ENCODE data around the gene MYH11.

MYH11 gene

GRCh38 chr16:15715221-15715620 lies 141.6 kb downstream of the MYH11 start:
- Histone ChIP-seq H3K27me3 (ENCODE audit: insufficient read depth, insufficient read length) (no peaks in the 10 kb centered on the region), H3K9me3 (ENCODE audit: insufficient read depth, low read length) (no peaks in the 10 kb centered on the region)
- DNase-seq (ENCODE audit: low read depth, low spot score) = no peak

GRCh38 chr16:15714393-15715172 lies 142.2 kb downstream of the MYH11 start:
- DNase-seq (ENCODE audit: low read depth, low spot score) = no peak
- Histone ChIP-seq H3K4me3 (ENCODE audit: insufficient read length, low read depth) (no peak overlapping the region), H3K9me3 (ENCODE audit: insufficient read depth, low read length) (no peaks in the 10 kb centered on the region), H3K9ac (ENCODE audit: insufficient read length, low read depth) (no peak overlapping the region), H3K27me3 (ENCODE audit: insufficient read depth, insufficient read length) (no peaks in the 10 kb centered on the region), H3K4me1 (ENCODE audit: insufficient read depth, insufficient read length) (peaks cover 2% of the 10 kb centered on the region), H3K36me3 (ENCODE audit: insufficient read depth, insufficient read length, low read length) (peaks cover 17% of the 10 kb centered on the region)
- no peak for TF ChIP-seq ZNF274 (IDR thresholded peaks at IDR 0.05; ENCODE audit: low read depth, low read length)
- no peak for TF ChIP-seq SUZ12 (IDR thresholded peaks at IDR 0.05; ENCODE audit: extremely low read depth, insufficient read depth, insufficient read length)
- TF ChIP-seq YY1 (IDR thresholded peaks at IDR 0.05; ENCODE audit: insufficient read depth, insufficient read length) = no peak

More at GRCh38 chr16:15715221-15715620, 141.6 kb downstream of the MYH11 start:
- Histone ChIP-seq H3K4me1 (ENCODE audit: insufficient read depth, insufficient read length) (peaks cover 2% of the 10 kb centered on the region), H3K9ac (ENCODE audit: insufficient read length, low read depth) (no peak overlapping the region), H3K36me3 (ENCODE audit: insufficient read depth, insufficient read length, low read length) (peaks cover 14% of the 10 kb centered on the region), H3K4me3 (ENCODE audit: insufficient read length, low read depth) (no peak overlapping the region)
- TF ChIP-seq SUZ12 (IDR thresholded peaks at IDR 0.05; ENCODE audit: extremely low read depth, insufficient read depth, insufficient read length) = no peak
- TF ChIP-seq ZNF274 (IDR thresholded peaks at IDR 0.05; ENCODE audit: low read depth, low read length) = no peak
- no peak for TF ChIP-seq YY1 (IDR thresholded peaks at IDR 0.05; ENCODE audit: insufficient read depth, insufficient read length)

DNA sequence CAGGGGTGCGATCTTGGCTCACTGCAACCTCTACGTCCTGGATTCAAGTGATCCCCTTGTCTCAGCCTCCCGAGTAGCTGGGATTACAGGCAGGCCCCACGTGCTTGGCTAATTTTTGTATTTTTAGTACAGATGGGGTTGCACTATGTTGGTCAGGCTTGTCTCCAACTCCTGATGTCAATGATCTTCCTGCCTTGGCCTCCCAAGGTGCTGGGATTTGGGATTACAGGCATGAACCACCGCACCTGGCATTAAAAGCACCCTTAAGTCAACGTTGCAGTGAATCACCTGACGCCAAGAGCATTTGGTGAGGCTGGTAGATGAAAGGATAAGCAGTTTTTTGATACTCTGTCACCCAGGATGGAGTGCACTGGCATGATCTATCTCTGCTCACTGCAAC lies 147.8 kb downstream of the MYH11 start:
- no peak for DNase-seq (ENCODE audit: low read depth, low spot score)
- no peaks in the 10 kb centered on the region for H3K27me3 ChIP-seq (ENCODE audit: insufficient read depth, insufficient read length)
- no peaks in the 10 kb centered on the region for H3K9me3 ChIP-seq (ENCODE audit: insufficient read depth, low read length)
- peaks cover 2% of the 10 kb centered on the region for H3K4me1 ChIP-seq (ENCODE audit: insufficient read depth, insufficient read length)
- no peak overlapping the region for H3K9ac ChIP-seq (ENCODE audit: insufficient read length, low read depth)
- H3K4me3 ChIP-seq (ENCODE audit: insufficient read length, low read depth) = no peak overlapping the region
- TF ChIP-seq ZNF274 (IDR thresholded peaks at IDR 0.05; ENCODE audit: low read depth, low read length) (no peak), YY1 (IDR thresholded peaks at IDR 0.05; ENCODE audit: insufficient read depth, insufficient read length) (no peak), SUZ12 (IDR thresholded peaks at IDR 0.05; ENCODE audit: extremely low read depth, insufficient read depth, insufficient read length) (no peak)
- peaks cover 22% of the 10 kb centered on the region for H3K36me3 ChIP-seq (ENCODE audit: insufficient read depth, insufficient read length, low read length)

DNA sequence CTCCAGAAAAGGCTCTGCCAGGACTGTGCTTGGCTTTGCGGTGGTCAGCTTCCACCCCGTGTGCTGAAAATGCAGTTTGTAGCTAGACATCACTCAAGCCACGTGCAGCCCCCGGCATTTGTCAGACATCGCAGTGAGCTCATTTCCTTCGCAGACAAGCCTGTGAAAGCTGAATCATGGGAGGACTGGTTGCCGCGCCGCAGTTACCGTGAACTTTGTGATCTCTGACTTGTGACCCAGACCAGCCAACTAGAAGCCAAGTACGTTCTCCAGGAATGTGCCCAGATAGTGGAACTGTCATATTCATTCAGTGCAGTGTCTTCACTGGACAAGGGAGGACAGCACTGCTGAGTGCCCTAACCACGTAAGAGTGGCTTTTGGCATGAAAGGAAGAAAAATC lies 148.7 kb downstream of the MYH11 start:
- H3K9ac ChIP-seq (ENCODE audit: insufficient read length, low read depth) = no peak overlapping the region
- peaks cover 22% of the 10 kb centered on the region for H3K36me3 ChIP-seq (ENCODE audit: insufficient read depth, insufficient read length, low read length)
- H3K4me3 ChIP-seq (ENCODE audit: insufficient read length, low read depth) = no peak overlapping the region
- no peak for DNase-seq (ENCODE audit: low read depth, low spot score)
- TF ChIP-seq SUZ12 (IDR thresholded peaks at IDR 0.05; ENCODE audit: extremely low read depth, insufficient read depth, insufficient read length) = no peak
- no peaks in the 10 kb centered on the region for H3K27me3 ChIP-seq (ENCODE audit: insufficient read depth, insufficient read length)
- peaks cover 2% of the 10 kb centered on the region for H3K4me1 ChIP-seq (ENCODE audit: insufficient read depth, insufficient read length)
- no peaks in the 10 kb centered on the region for H3K9me3 ChIP-seq (ENCODE audit: insufficient read depth, low read length)

DNA sequence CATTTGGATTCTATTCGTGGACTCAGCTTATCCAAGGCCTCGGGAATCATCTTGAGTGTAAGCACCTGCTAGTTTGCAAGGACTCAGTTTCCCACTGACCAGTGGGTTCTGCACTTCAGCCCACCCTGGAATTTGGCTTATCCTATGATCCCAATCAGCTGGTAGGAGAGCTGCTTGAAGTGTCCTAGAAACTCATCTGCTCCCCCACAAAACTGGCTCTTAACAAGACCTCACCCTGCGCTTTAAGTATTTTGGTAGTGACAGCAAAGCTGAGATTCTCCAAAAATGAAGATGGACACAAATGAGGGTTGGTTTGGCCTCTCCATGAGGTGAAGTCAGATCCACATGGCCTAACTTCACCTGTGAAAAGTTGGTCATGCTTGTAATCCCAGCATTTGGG lies 149.5 kb downstream of the MYH11 start:
- Histone ChIP-seq H3K27me3 (ENCODE audit: insufficient read depth, insufficient read length) (no peaks in the 10 kb centered on the region), H3K4me3 (ENCODE audit: insufficient read length, low read depth) (no peak overlapping the region), H3K9ac (ENCODE audit: insufficient read length, low read depth) (no peak overlapping the region), H3K36me3 (ENCODE audit: insufficient read depth, insufficient read length, low read length) (peaks cover 22% of the 10 kb centered on the region), H3K4me1 (ENCODE audit: insufficient read depth, insufficient read length) (peaks cover 3% of the 10 kb centered on the region), H3K9me3 (ENCODE audit: insufficient read depth, low read length) (no peaks in the 10 kb centered on the region)
- DNase-seq (ENCODE audit: low read depth, low spot score) = no peak
- TF ChIP-seq SUZ12 (IDR thresholded peaks at IDR 0.05; ENCODE audit: extremely low read depth, insufficient read depth, insufficient read length) (no peak), YY1 (IDR thresholded peaks at IDR 0.05; ENCODE audit: insufficient read depth, insufficient read length) (no peak), ZNF274 (IDR thresholded peaks at IDR 0.05; ENCODE audit: low read depth, low read length) (no peak)

DNA sequence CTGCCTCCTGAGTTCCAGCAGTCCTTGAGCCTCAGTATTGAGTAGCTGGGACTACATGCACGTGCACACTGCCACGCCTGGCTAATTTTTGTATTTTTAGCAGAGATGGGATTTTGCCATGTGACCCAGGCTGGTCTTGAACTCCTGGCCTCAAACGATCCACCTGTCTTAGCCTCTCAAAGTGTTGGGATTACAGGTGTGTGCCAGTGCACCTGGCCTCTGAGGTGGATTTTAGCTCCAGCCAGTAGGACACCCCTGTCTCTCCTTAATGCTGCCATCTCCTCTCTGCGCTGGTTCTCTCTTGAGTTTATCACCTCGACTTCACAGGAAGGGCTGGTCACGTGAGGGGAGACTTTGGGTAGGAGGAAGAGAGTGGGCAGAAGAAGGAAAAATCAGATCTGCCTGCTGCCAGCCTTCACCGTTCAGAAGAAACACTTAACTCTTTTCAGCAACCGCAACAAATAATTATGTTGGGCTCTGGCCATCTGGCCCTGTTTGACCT lies 151.7 kb downstream of the MYH11 start:
- Histone ChIP-seq H3K4me3 (ENCODE audit: insufficient read length, low read depth) (no peak overlapping the region), H3K9ac (ENCODE audit: insufficient read length, low read depth) (no peak overlapping the region), H3K9me3 (ENCODE audit: insufficient read depth, low read length) (no peaks in the 10 kb centered on the region), H3K4me1 (ENCODE audit: insufficient read depth, insufficient read length) (peaks cover 3% of the 10 kb centered on the region), H3K36me3 (ENCODE audit: insufficient read depth, insufficient read length, low read length) (peaks cover 41% of the 10 kb centered on the region), H3K27me3 (ENCODE audit: insufficient read depth, insufficient read length) (no peaks in the 10 kb centered on the region)
- TF ChIP-seq ZNF274 (IDR thresholded peaks at IDR 0.05; ENCODE audit: low read depth, low read length) = no peak
- no peak for TF ChIP-seq SUZ12 (IDR thresholded peaks at IDR 0.05; ENCODE audit: extremely low read depth, insufficient read depth, insufficient read length)
- TF ChIP-seq YY1 (IDR thresholded peaks at IDR 0.05; ENCODE audit: insufficient read depth, insufficient read length) = no peak
- no peak for DNase-seq (ENCODE audit: low read depth, low spot score)

DNA sequence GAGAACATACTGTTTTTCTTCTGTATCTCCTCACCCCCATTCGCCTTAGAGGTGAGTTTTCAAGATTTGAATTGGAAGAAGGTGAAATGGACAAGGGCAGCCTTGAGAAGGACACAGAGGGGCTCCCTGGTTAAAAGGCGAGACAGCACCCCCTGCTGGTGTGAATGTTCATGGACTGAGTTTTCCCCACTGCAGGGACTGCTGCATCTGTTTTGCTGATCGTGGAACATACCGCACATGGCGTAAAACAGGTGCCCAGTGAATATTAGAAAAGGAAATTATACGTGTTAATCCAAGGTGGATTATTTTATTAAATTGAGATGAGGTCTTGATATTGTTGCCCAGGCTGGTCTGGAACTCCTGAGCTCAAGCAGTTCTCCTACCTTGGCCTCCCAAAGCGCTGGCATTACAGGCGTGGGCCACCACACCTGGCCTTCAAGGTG lies 152.3 kb downstream of the MYH11 start:
- no peak overlapping the region for H3K4me3 ChIP-seq (ENCODE audit: insufficient read length, low read depth)
- no peaks in the 10 kb centered on the region for H3K27me3 ChIP-seq (ENCODE audit: insufficient read depth, insufficient read length)
- DNase-seq (ENCODE audit: low read depth, low spot score) = peak; percentile 62
- no peaks in the 10 kb centered on the region for H3K9me3 ChIP-seq (ENCODE audit: insufficient read depth, low read length)
- peaks cover 43% of the 10 kb centered on the region for H3K36me3 ChIP-seq (ENCODE audit: insufficient read depth, insufficient read length, low read length)
- no peak overlapping the region for H3K9ac ChIP-seq (ENCODE audit: insufficient read length, low read depth)
- no peak for TF ChIP-seq YY1 (IDR thresholded peaks at IDR 0.05; ENCODE audit: insufficient read depth, insufficient read length)
- peaks cover 3% of the 10 kb centered on the region for H3K4me1 ChIP-seq (ENCODE audit: insufficient read depth, insufficient read length)
